OCI-LY1 (cell line): ENCODE data around the gene TRPM3.

Experiments used
- H2AFZ ChIP-seq: fragments of 200-600 bp; sonication (generic), shearing (Covaris generic); 2 replicates; pipeline ENCODE4 v1.6.0; 2014; ENCODE audit warnings: antibody characterized with exemption, mild to moderate bottlenecking, low read length
- H3F3A ChIP-seq: fragments of 200-600 bp; sonication (generic), shearing (Covaris generic); 2 replicates; pipeline ENCODE4 v1.6.0; 2014; ENCODE audit warnings: mild to moderate bottlenecking, antibody characterized with exemption, low read length, moderate library complexity; ENCODE audit not compliant: insufficient read depth
- H3K27ac ChIP-seq: fragments of 200-600 bp; sonication (generic); 2 replicates; pipeline ENCODE4 v1.5.1; 2014; ENCODE audit warnings: low read length, mixed run types, mild to moderate bottlenecking, low read depth; ENCODE audit not compliant: poor library complexity, severe bottlenecking
- H3K27me3 ChIP-seq: fragments of 200-600 bp; sonication (generic); 2 replicates; pipeline ENCODE4 v1.6.0; 2014; ENCODE audit warnings: antibody characterized with exemption, mild to moderate bottlenecking, low read length, moderate library complexity; ENCODE audit not compliant: insufficient read depth
- H3K36me3 ChIP-seq: fragments of 200-600 bp; sonication (generic); 2 replicates; pipeline ENCODE4 v1.6.1; 2014; ENCODE audit warnings: mild to moderate bottlenecking, antibody characterized with exemption, low read length, moderate library complexity, mixed read lengths; ENCODE audit not compliant: insufficient read depth
- H3K4me1 ChIP-seq: fragments of 200-600 bp; sonication (generic); 2 replicates; pipeline ENCODE4 v1.5.1; 2014; ENCODE audit warnings: mild to moderate bottlenecking, low read length, moderate library complexity; ENCODE audit not compliant: insufficient read depth, severe bottlenecking
- H3K4me2 ChIP-seq: fragments of 200-600 bp; sonication (generic), shearing (Covaris generic); 2 replicates; pipeline ENCODE4 v1.6.1; 2014; ENCODE audit warnings: low read length
- H3K4me3 ChIP-seq: fragments of 200-600 bp; sonication (generic); 2 replicates; pipeline ENCODE4 v1.5.1; 2014; ENCODE audit warnings: low read length, low read depth, mild to moderate bottlenecking, mixed read lengths; ENCODE audit not compliant: poor library complexity, severe bottlenecking
- H3K79me2 ChIP-seq: fragments of 200-600 bp; shearing (Covaris generic); 2 replicates; pipeline ENCODE4 v1.6.1; 2016; ENCODE audit warnings: mixed run types, low read length, mixed read lengths; ENCODE audit not compliant: insufficient read depth
- H3K9ac ChIP-seq: fragments of 200-600 bp; sonication (generic), shearing (Covaris generic); 2 replicates; pipeline ENCODE4 v1.6.1; 2014; ENCODE audit warnings: mild to moderate bottlenecking, low read length, mixed read lengths
- H3K9me2 ChIP-seq: fragments of 200-600 bp; sonication (generic), shearing (Covaris generic); 2 replicates; pipeline ENCODE4 v1.6.1; 2014; ENCODE audit warnings: low read depth, mild to moderate bottlenecking, low read length, mixed read lengths
- H3K9me3 ChIP-seq: fragments of 200-600 bp; shearing (Covaris generic); 2 replicates; pipeline ENCODE4 v1.6.1; 2014; ENCODE audit warnings: low read length, mixed read lengths
- H4K20me1 ChIP-seq: fragments of 200-600 bp; sonication (generic), shearing (Covaris generic); 2 replicates; pipeline ENCODE4 v1.6.0; 2016; ENCODE audit warnings: mild to moderate bottlenecking, low read length; ENCODE audit not compliant: insufficient read depth
- CTCF ChIP-seq: fragments of 200-600 bp; sonication (generic), shearing (Covaris generic); IDR thresholded peaks from 2 replicates; pipeline ENCODE4 v1.5.1; 2017; ENCODE audit warnings: mild to moderate bottlenecking, antibody characterized with exemption, low read length, moderate library complexity, mixed read lengths
- EZH2 ChIP-seq: fragments of 200-600 bp; sonication (generic), shearing (Covaris generic); IDR thresholded peaks from 2 replicates; pipeline ENCODE4 v1.8.0; 2017; ENCODE audit warnings: borderline replicate concordance, mixed run types, mild to moderate bottlenecking, antibody characterized with exemption, low read length, moderate library complexity, mixed read lengths

TRPM3 gene

GRCh38 chr9:70806875-70807274, 314.5 kb downstream of the TRPM3 start:
- Histone ChIP-seq H3K9me3 (no peaks in the 10 kb centered on the region), H3K4me3 (no peak overlapping the region), H3K4me2 (no peak overlapping the region)

GRCh38 chr9:70805949-70806348, 315.5 kb downstream of the TRPM3 start:
- Histone ChIP-seq H3K79me2 (no peaks in the 10 kb centered on the region), H4K20me1 (no peaks in the 10 kb centered on the region), H3K36me3 (no peaks in the 10 kb centered on the region), H3K4me3 (no peak overlapping the region), H3K9ac (no peak overlapping the region), H3F3A (no peaks in the 10 kb centered on the region), H3K4me2 (no peak overlapping the region), H3K27ac (no peak overlapping the region), H3K9me2 (no peaks in the 10 kb centered on the region), H3K9me3 (no peaks in the 10 kb centered on the region), H3K27me3 (no peaks in the 10 kb centered on the region), H3K4me1 (no peaks in the 10 kb centered on the region), H2AFZ (no peak overlapping the region)
- TF ChIP-seq EZH2 (no peak), CTCF (no peak)

More at GRCh38 chr9:70806875-70807274, 314.5 kb downstream of the TRPM3 start:
- no peaks in the 10 kb centered on the region for H3K36me3 ChIP-seq
- no peak overlapping the region for H3K9ac ChIP-seq
- no peaks in the 10 kb centered on the region for H3K9me2 ChIP-seq
- H3K4me1 ChIP-seq, result no peaks in the 10 kb centered on the region
- no peaks in the 10 kb centered on the region for H3K79me2 ChIP-seq
- H3F3A ChIP-seq, result no peaks in the 10 kb centered on the region
- no peak overlapping the region for H2AFZ ChIP-seq
- H3K27me3 ChIP-seq, result no peaks in the 10 kb centered on the region
- no peaks in the 10 kb centered on the region for H4K20me1 ChIP-seq
- no peak overlapping the region for H3K27ac ChIP-seq
- TF ChIP-seq EZH2 (no peak), CTCF (no peak)

GRCh38 chr9:70802758-70803436, 318.5 kb downstream of the TRPM3 start:
- TF ChIP-seq EZH2 (no peak), CTCF (no peak)
- no peaks in the 10 kb centered on the region for H3F3A ChIP-seq
- no peak overlapping the region for H2AFZ ChIP-seq
- H3K27me3 ChIP-seq, result no peaks in the 10 kb centered on the region
- no peak overlapping the region for H3K27ac ChIP-seq
- no peaks in the 10 kb centered on the region for H4K20me1 ChIP-seq
- no peak overlapping the region for H3K4me3 ChIP-seq
- no peaks in the 10 kb centered on the region for H3K4me1 ChIP-seq
- H3K9me2 ChIP-seq, result no peaks in the 10 kb centered on the region
- H3K9ac ChIP-seq, result no peak overlapping the region
- no peak overlapping the region for H3K4me2 ChIP-seq
- no peaks in the 10 kb centered on the region for H3K36me3 ChIP-seq
- no peaks in the 10 kb centered on the region for H3K79me2 ChIP-seq
- H3K9me3 ChIP-seq, result no peaks in the 10 kb centered on the region
